Measurements from ENCODE around the gene GARIN5A.
"Not testable (repeated sequence)": the region's sequence is repeated elsewhere in the genome, so short reads cannot be mapped to it uniquely, and the experiment has no call there.

The GARIN5A gene

DNA sequence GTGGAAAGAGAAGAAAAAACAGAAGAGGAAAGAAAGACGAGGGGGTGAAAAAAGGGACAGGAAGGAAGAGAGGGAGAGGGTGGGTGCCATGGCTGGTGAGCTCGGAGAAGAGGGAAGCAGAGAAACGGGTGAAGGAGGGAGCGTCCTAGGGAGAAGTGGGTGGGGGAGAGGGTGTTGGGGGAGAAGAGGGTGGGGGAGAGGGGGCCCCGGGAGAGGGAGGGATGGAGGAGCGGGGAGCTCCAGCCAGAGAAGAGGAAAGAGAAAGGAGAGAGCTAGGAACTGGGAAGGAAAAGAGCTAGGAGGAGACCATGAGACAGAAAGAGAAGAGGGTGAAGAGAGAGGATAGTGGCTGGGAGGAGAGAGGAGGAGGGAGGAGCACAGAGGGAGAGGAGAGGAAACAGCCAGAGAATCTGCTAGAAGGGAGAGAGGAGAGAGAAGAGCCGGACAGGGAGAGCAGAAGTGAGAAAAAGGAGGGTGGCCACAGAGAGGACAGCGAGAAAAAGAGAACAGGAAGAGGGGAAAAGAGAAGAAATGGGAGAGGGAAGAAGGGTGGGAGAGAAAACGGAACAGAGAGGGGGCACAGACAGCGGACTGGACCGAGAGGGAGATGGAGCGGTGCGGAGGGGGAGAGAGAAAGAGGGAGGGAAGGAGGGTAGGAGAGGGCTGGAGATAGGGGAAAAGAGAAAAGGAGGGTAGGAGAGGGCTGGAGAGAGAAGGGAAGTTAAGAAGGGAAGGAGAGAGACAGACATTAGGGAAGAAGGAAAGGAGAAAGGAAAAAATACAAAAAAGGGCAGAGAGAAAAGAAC lies 11.9 kb upstream of the GARIN5A start:
- no peak for DNase-seq (ENCODE audit: low read depth in 2 of 2)

DNA sequence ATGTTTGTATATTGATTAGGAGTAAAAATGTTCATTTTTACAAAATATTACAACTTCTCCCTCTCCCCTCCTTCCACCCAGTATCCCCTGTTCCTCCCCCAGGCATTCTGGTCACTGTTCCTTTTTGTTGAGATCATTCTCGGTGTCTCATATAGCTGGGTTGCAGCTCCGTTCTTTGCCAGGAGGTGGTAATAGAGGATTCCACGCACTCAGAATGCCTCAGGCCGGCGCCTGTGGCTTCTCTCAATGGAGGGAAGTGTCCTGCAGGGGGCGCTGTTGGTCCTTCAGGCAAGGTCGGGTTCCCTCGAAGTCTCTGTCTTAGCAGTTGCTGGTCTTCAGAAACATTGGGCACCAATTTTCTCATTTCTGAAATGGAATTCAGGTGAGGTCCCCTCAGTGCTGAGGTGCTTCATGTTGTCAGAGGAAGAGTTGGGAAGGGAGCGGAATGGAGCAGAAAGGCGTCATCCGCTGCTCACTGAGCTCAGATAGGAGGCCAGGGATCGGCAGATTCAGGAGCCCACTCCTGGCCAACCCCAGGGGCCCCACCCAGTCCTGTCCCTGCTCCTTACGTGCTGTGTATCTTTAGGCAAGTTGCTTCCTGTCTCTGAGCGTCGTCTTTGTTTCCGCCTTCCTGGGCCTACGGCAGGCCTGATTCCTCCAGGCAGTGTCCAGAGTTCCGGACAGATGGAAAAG lies 10.3 kb upstream of the GARIN5A start:
- DNase-seq (ENCODE audit: low read depth in 2 of 2) = peak; percentile 33 to 56

DNA sequence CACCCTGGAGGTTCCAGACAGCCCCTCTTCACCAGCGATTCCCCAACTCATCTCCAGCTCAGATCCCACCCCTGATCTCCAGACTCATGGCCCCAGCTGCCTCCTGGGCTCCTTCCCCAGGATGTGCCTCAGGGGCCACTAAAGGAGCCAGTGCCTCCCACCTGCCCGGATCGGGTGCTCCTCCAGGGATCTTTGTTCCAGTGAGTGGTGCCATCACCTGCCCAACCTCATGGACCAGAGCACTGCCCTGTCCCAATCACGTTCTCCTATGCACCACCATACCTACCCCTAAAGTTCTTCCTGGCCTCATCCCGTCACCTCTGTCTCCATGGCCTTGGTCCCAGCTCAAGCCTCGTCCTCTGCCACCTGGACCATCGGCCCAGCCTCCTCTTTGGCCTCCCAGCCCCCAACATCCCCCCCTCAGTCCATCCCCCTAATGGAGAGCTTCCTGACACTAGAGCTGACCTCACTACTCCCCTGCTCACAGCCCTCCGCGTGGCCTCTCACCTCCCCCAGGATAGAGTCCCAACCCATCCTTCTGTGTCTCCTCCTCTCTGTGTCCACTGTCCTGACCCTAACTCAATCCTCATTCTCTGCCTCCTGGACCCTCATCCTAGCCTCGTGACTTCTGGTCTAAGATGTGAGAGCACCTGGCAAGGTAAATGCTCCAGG lies 8.8 kb upstream of the GARIN5A start:
- no peak for DNase-seq (ENCODE audit: low read depth in 2 of 2)

DNA sequence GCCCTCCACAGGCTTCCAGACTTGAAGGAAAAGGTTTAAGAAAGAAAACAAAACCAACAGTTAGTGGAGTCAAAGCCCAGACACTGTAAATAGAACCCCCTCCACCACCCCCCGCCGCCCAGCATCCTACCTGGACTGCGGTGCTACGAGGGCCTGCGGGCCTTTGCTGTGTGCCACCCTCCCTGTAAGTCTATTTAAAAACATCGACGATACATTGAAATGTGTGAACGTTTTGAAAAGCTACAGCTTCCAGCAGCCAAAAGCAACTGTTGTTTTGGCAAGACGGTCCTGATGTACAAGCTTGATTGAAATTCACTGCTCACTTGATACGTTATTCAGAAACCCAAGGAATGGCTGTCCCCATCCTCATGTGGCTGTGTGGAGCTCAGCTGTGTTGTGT lies 6.3 kb upstream of the GARIN5A start:
- no peak for DNase-seq (ENCODE audit: low read depth in 2 of 2)

DNA sequence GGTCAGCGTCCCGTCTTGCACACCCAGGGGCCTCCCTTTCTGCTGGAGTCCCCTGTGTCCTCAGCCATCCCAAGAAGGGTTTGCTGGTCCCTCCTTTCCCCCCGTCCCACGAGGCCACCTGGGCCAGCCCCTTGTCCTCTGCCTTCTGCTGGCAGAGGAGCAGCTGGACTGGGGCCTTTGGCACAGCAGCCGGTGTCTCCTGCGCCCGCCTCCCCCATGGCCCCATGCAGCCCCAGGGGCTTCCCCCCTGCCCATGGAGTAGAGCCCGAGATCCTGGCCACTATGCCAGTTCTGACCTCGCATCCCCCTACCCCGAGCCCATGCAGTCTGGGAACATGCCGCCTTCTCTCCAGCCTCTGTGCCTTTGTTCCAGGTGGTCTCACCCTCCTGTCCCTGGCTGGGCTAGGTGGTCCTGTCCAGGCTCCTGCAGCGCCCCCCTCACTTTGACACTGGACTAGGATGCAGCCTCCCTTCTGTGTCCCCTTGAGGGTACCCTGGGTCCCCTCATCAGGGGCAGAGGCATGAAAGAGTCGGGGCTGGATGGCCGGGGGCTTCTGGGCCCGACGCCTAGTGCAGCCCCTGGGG lies 5.7 kb upstream of the GARIN5A start:
- DNase-seq (ENCODE audit: low read depth in 2 of 2) = no peak

DNA sequence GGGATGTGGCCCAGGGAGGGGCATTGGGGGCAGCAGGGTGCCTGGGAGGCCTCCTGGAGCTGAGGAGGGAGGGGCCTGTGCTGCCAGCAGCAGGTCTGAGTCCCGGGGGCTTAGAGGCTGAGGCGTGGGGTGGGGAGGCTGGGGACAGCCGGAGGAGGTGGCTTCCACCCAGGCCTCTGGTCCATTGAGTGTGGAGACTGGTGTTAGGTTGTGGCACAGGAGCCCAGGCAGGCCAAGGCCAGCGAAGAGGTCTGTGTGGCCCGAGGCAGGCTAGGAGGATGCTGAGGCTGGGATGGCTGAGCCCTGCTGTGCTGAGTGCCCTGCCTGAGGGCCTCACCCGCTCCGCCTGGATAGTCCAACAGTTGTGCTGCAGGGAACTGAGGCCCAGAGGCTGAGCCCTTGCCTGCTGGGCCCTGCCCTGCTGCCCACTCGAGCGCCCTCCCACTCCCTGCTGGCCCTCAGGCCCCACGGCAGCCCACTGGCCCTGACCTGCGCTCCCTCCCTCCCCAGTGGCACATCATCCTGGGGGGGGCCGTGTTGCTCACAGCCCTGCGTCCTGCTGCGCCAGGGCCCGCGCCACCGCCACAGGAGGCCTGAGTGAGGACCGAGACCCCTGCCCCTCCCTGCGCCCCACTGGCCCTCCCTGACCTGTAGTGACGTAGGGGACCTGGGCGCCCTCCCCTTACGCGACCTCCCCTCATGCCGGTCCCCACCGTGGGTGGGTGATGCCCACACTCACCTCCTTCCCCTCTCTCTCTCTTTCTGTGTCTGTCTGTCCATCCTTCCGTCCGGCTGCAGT lies 4.9 kb upstream of the GARIN5A start:
- DNase-seq (ENCODE audit: low read depth in 2 of 2) = no peak

DNA sequence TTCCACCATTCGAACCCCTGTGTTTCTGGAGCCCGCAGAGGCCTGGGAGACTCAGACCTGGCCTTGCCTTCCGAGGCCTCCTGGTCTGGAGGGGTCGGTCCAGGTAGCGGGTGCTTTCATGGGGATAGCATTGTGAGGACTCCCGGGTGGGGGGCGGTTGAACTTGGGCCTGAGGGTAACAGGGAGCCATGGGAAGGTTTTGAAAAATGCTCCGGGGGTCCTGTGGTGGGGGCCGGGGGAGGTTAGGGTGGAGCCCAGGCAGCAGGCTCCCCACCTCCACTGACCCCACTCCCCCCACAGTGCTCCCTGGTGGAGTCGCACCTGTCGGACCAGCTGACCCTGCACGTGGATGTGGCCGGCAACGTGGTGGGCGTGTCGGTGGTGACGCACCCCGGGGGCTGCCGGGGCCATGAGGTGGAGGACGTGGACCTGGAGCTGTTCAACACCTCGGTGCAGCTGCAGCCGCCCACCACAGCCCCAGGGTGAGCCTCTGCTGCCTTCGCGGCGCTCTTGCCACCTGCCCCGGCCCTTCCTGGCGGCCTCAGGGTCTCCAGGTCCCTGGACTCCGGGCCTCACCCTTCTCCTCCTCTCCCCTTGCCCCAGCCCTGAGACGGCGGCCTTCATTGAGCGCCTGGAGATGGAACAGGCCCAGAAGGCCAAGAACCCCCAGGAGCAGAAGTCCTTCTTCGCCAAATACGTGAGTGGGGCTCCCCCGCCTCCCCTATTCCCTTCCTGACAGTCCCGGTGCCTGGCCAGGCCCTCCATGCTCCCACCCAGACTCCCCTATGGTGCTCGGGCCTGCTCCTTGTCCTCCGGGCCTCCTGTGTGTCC lies 3.8 kb upstream of the GARIN5A start:
- no peak for DNase-seq (ENCODE audit: low read depth in 2 of 2)

DNA sequence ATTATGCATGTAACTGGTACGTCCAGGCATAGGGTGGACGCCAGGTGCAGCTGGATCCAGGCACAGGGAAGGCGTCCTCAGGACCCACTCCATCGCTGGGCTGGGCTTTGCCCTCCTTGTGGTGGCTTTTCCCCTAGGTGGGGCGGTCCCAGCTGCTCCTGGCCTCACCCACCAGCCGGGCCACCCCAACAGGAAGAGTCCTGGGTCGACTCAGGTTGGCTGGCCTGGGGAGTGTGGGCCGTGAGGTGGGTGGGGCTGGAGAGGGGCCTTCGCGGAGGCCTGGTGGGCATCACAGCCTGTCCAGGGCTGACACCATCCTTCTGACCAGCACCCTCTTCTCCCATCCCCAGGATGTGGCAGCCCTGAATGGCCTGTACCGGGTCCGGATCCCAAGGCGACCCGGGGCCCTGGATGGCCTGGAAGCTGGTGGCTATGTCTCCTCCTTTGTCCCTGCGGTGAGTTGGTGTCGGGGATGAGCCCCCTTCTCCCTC lies 3.2 kb upstream of the GARIN5A start:
- no peak for DNase-seq (ENCODE audit: low read depth in 2 of 2)

DNA sequence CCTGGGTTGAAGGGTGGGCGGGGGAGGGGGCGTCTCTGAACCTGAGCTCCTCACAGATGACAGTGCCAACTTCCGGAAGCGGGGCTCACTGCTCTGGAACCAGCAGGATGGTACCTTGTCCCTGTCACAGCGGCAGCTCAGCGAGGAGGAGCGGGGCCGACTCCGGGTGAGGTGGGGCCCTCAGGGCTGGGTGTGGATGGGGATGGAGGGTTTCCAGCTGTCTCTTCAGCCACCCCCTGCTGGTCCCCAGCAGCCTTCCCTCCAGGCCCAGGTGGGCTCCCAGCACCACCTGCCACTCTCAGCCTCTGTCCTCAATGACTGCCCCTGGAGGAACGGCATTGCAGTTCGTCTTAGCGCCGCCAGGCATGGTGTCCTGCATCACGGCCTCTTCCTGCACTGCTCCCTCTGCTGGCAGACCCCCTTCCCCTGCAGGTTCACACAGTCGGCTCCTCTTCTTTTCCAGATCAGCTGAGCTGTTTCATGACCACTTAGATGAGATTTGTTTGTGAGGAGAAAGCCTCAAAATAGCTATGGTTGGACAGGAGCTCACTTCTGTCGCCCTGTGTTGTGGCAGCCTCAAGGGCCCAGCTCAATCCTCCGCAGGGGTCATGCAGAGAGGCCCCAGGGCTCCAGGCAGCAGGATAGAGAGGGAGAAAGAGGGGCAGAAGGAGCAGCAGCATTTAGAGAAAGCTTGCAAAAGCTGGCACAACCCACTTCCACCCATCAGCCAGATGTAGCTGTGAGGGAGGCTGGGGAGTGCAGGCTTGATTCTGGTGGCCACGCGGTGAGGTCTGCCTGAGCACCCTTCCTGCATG lies 2.5 kb upstream of the GARIN5A start:
- no peak for DNase-seq (ENCODE audit: low read depth in 2 of 2)

DNA sequence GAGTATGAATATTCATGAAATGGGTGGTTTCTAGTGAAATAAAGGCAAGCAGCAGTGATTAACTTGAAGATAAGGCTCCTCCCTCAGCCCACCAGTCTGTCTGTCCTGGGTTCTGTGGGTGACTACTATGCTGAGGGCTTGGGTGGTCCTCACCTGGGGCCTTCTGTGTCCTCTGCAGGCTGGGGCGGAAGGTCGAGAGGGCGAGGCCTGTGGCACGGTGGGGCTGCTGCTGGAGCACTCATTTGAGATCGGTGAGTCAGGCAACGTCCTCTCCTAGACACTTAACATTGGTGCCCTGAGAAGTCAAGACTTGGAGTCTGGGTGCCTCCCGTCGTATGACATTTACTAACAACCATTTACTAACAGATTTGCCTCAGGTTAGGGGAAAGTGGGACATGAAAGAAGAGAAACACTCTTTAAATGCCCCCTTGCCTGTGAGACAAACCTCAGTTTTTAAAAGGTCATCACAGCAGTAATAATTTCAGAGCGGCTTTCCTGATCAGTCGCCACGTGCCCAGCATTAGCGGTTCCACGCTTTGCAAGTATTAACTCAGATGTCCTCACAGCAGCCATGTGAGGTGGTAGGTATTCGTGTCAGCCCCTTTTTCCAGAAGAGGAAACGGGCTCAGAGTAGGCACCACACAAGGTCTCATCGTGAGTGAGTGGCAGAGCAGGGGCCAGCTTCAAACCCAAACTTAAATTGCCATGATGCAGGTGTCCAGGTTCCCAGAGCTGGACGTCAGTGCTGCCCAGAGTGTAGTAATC lies 1.3 kb upstream of the GARIN5A start:
- DNase-seq (ENCODE audit: low read depth in 2 of 2) = no peak

DNA sequence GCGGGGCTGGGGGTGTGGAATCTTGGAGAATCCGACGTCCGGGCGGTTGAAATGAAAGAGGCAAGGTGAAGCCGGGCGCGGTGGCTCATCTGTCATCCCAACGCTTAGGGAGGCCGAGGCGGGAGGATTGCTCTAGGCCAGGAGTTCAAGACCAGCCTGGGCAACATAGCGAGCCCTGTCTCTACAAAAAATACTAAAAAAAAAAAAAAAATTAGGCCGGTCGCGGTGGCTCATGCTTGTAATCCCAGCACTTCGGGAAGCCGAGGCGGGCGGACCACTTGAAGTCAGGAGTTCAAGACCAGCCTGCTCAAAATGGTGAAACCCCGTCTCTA lies 225 bp upstream of the GARIN5A start:
- no peak for DNase-seq (ENCODE audit: low read depth in 2 of 2)

DNA sequence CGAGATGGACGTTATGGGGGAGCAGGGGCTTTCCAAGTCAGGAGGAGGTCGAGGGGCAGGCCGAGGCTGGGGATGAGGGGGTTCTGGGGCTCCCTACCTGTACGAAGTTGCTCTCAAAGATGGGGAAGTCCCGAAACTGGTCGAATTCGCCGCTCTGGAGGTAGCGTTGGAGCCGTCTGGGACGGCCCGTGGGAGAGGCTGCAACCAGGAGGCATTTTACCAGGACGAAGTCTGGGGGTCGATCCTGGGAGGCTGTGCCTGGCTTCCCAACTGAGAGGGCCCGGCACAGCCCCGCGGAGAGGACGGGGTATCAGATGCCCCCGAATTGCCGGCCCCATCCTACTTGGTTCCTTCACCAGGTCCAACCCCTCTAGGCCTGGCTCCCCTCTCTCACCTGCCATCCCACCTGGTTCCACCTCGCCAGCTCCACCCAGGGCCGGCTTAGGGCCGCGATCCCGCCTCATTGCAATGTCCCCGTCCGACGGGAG lies 868 bp downstream of the GARIN5A start:
- no peak for DNase-seq (ENCODE audit: low read depth in 2 of 2)

DNA sequence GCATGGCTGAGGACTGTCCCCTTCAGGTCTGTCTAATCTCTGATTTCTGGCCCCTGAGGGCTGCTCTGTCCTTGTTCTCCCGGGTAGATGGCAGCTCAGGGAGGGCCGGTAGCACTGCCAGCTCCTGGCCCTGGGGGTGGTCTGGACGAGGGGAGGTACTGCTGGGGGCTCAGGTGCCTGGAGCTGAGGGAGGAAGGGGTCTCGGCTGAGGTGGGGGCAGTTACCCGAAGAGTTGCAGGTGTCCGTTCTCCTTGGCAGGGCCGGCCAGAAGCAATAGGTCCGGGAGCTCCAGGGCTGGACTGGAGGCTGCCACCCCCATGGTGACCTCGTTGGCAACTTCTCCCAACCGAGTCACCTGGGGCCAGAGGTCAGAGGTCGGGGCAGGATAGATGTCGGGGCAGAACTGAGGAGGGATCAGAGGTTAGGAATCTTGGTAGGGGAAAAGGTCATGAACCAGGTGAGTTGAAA lies 1.5 kb downstream of the GARIN5A start:
- no peak for DNase-seq (ENCODE audit: low read depth in 2 of 2)

DNA sequence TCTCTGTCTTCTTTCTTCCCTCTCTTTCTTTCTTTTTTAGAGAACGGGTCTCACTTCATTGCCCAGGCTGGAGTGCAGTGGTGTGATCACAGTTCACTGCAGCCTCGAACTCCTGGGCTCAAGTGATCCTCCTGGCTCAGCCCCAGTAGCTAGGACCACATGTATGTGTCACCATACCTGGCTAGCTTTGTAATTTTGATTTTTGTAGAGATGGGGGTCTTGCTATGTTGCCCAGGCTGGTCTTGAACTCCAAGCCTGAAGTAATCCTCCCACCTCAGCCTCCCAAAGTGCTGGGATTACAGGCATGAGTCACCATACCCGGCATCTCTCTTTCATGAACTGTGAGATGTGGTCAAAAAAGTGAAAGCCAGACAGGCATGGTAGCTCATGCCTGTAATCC lies 3.3 kb downstream of the GARIN5A start:
- not testable (repeated sequence) for DNase-seq (ENCODE audit: low read depth in 2 of 2)

DNA sequence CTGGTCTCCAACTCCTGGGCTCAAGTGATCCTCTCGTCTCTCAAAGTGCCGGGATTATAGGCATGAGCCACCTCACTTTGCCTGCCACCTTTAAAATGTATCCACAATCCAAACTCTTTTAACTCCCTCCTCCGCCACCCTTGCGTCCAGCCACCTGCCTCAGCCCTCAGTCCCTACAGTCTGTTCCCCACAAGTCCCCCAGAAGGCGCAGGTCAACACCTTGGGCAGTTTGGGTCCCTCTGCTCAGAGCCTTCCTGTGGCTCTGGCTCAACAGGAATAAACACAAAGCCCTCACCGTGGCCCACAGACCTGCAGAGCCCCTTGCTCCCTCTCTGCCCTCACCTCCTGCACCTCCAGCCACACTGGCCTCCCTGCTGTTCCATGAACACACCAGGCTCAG lies 7.8 kb downstream of the GARIN5A start:
- no peak for DNase-seq (ENCODE audit: low read depth in 2 of 2)

DNA sequence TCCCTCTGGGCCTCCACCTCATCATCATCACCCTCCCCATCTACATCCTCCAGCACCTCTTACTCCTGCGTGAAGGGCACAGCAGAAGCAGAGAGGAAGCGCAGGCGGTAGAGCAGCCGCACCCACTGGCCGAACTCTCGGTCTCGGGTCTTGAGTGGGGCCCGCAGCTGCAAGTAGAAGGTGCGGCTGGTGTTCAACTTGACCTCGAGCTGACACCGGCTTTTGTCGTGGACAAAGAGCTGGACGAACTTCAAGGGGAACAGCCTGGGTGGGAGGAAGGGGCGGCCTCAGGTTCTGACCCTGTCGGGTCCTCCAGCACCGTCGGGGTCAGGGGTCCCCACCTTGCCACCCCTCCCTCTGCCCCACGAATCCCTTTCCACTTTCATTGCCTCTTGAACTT lies 9.1 kb downstream of the GARIN5A start:
- DNase-seq (ENCODE audit: low read depth in 2 of 2) = no peak

DNA sequence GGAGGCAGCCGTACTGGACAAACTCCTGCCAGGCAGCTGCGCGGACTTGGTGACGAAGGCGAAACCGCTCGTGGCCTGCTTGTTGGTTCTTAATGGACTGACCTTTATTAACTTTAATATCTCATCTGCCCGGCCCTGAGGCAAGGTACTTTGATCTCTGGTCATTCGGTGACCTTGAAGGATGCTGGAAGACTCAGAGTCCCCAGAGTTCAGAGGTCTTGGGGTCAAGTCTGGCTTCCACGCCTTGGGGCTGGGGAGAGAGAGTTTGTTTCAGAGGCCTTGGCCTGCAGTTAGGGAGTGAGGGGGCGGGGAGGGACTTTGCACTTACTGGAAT lies 10.0 kb downstream of the GARIN5A start:
- DNase-seq (ENCODE audit: low read depth in 2 of 2) = no peak

DNA sequence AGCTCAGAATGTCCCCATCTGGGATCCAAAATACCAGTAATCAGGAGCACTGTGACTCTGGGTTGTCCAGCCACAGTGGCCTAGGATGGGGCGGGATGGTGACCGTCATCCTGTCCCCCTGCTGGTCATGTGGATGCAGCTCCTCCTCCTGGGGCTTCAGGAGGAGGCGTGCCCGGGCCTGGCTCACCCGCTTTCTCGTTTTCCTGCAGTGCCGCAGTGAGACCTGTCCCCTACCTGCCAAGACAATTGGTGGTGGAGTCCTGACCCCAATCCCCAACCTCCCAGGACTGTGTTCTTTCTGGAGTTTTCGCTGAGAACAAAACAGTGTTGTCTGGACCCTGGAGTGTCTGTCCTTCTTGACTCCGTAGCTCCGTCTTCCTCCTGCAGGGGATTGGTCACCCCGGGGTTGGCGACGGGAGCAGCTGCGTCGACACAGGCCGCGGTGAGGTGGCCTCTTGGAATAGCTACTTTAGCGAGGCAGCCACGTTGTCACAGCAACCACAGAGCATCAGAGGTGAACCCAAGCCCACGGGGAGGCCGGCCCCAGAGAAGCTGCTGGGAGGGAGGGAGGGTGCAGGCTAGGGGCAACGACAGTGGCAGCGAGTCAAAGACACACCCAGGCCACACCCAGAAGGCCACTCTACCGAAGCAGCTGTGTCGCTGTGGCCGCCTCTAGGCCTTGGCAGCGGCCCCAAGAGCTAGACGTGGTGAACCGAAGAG lies 10.5 kb downstream of the GARIN5A start:
- DNase-seq (ENCODE audit: low read depth in 2 of 2) = no peak

Data from stimulated activated CD4-positive, alpha-beta T cell treated with anti-CD3 and anti-CD28 coated beads, Interleukin-12 subunit alpha, Interleukin-12 subunit beta, amount 100 ng/mL, for 24 hours (primary cell).